Glutamatergic neuron (in vitro differentiated cells): Measurements from ENCODE around the gene ZNF579. TPM values are rescaled to one million over a fixed set of nuclear protein-coding genes. Genes with fewer than 3 reads are reported as not detected.

Experiments
- DNase-seq: peaks from one replicate; pipeline ENCODE4 v3.0.0; 2022
- H3K27ac Mint-ChIP-seq: one replicate; pipeline ENCODE4 v1.8.0; 2020; ENCODE audit warnings: mild to moderate bottlenecking, mixed read lengths, inconsistent platforms; ENCODE audit not compliant: unreplicated experiment
- H3K27me3 Mint-ChIP-seq: one replicate; pipeline ENCODE4 v1.8.0; 2020; ENCODE audit warnings: mild to moderate bottlenecking, moderate library complexity, mixed read lengths, inconsistent platforms; ENCODE audit not compliant: unreplicated experiment
- H3K36me3 Mint-ChIP-seq: one replicate; pipeline ENCODE4 v1.8.0; 2020; ENCODE audit warnings: mild to moderate bottlenecking, mixed read lengths, inconsistent platforms; ENCODE audit not compliant: unreplicated experiment
- H3K4me1 Mint-ChIP-seq: one replicate; pipeline ENCODE4 v1.8.0; 2020; ENCODE audit warnings: mild to moderate bottlenecking, low read depth, mixed read lengths, inconsistent platforms; ENCODE audit not compliant: unreplicated experiment
- H3K4me3 Mint-ChIP-seq: one replicate; pipeline ENCODE4 v1.8.0; 2020; ENCODE audit warnings: mild to moderate bottlenecking, mixed read lengths, inconsistent platforms; ENCODE audit not compliant: unreplicated experiment
- H3K9me3 Mint-ChIP-seq: one replicate; pipeline ENCODE4 v1.8.0; 2020; ENCODE audit warnings: mild to moderate bottlenecking, moderate library complexity, mixed read lengths, inconsistent platforms; ENCODE audit not compliant: unreplicated experiment
- CTCF ChIP-seq: fragments of 200-600 bp; sonication (generic); IDR thresholded peaks from one replicate; pipeline ENCODE4 v1.5.0; 2021; ENCODE audit not compliant: partially characterized antibody, unreplicated experiment
- total RNA-seq: library from RNA; stranded (reverse); fragmentation: NEBNext Ultra II Directional; extraction: Animal tissue kit (Norgen Biotek cat#: 25700); gene quantifications from one replicate; pipeline ENCODE4 v1.2.1, GENCODE V29; 2021; ENCODE audit not compliant: unreplicated experiment

Gene ZNF579
- total RNA-seq, 1 donor from 2014 or later = 48.9 TPM

GRCh38 chr19:55594996-55595545 lies 14.4 kb upstream of the ZNF579 start:
- Mint-ChIP-seq H3K4me1 (peaks cover 5% of the 10 kb centered on the region), H3K27me3 (peaks cover 18% of the 10 kb centered on the region), H3K27ac (no peak overlapping the region), H3K36me3 (peaks cover 27% of the 10 kb centered on the region), H3K4me3 (no peak overlapping the region), H3K9me3 (peaks cover 19% of the 10 kb centered on the region)
- TF ChIP-seq CTCF = no peak
- DNase-seq = no peak

GRCh38 chr19:55593096-55593772 lies 12.6 kb upstream of the ZNF579 start:
- H3K36me3 Mint-ChIP-seq = peaks cover 22% of the 10 kb centered on the region
- H3K4me1 Mint-ChIP-seq = no peaks in the 10 kb centered on the region
- no peak for TF ChIP-seq CTCF
- no peak overlapping the region for H3K4me3 Mint-ChIP-seq
- peaks cover 12% of the 10 kb centered on the region for H3K9me3 Mint-ChIP-seq
- no peak for DNase-seq
- peaks cover 14% of the 10 kb centered on the region for H3K27me3 Mint-ChIP-seq
- no peak overlapping the region for H3K27ac Mint-ChIP-seq

GRCh38 chr19:55592391-55593090 lies 11.9 kb upstream of the ZNF579 start:
- H3K36me3 Mint-ChIP-seq = peaks cover 22% of the 10 kb centered on the region
- H3K27ac Mint-ChIP-seq = no peak overlapping the region
- H3K27me3 Mint-ChIP-seq = peaks cover 14% of the 10 kb centered on the region
- no peak overlapping the region for H3K4me3 Mint-ChIP-seq
- DNase-seq = no peak
- no peaks in the 10 kb centered on the region for H3K4me1 Mint-ChIP-seq
- TF ChIP-seq CTCF = no peak
- peaks cover 12% of the 10 kb centered on the region for H3K9me3 Mint-ChIP-seq

- DNase-seq = no peak
- TF ChIP-seq CTCF = no peak
- Mint-ChIP-seq H3K4me3 (peak overlapping the region; percentile 3), H3K27me3 (peaks cover 14% of the 10 kb centered on the region), H3K9me3 (peaks cover 12% of the 10 kb centered on the region), H3K4me1 (peaks cover 4% of the 10 kb centered on the region), H3K27ac (no peak overlapping the region), H3K36me3 (peaks cover 15% of the 10 kb centered on the region)
Observed at GRCh38 chr19:55591555-55591954, 10.9 kb upstream of the ZNF579 start.

GRCh38 chr19:55590617-55591016 lies 10.0 kb upstream of the ZNF579 start:
- H3K4me3 Mint-ChIP-seq = no peak overlapping the region
- peaks cover 10% of the 10 kb centered on the region for H3K36me3 Mint-ChIP-seq
- H3K4me1 Mint-ChIP-seq = peaks cover 4% of the 10 kb centered on the region
- DNase-seq = no peak
- peaks cover 8% of the 10 kb centered on the region for H3K9me3 Mint-ChIP-seq
- TF ChIP-seq CTCF = no peak
- H3K27me3 Mint-ChIP-seq = peaks cover 12% of the 10 kb centered on the region
- H3K27ac Mint-ChIP-seq = no peak overlapping the region
